ENCODE data around the gene EPS15. TPM values are rescaled to one million over a fixed set of nuclear protein-coding genes. Genes with fewer than 3 reads are reported as not detected.

Gene EPS15
- total RNA-seq, 1 donor from 2014 or later = 42.0 TPM

DNA sequence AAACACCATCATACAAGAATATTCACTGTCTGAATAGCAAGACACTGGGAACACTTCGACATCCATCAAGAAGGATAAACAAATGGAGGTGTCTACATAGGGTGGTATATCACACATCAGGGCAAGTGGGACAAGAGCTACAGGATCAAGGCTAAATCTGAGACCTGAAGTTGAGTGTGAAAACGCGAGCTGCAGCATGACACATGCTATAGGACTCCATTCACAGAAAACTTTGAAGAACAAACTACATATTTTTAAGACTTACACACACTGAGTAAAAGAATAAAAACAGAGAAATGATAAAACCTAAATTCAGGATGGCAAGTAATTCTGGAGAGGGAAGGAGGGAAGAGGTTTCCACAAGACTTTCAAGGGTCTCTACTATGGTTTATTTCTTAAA is 190.8 kb downstream of the EPS15 start:
- Histone ChIP-seq H2AFZ (replicated peaks) (no peak overlapping the region), H3K27ac (no peak overlapping the region), H4K20me1 (ENCODE audit: low read depth) (no peaks in the 10 kb centered on the region), H3K79me2 (ENCODE audit: low read depth) (no peaks in the 10 kb centered on the region), H3K36me3 (no peaks in the 10 kb centered on the region), H3K9ac (no peak overlapping the region), H3K4me3 (no peak overlapping the region), H3K27me3 (peaks cover 28% of the 10 kb centered on the region), H3F3A (ENCODE audit: low read depth) (peaks cover 3% of the 10 kb centered on the region), H3K9me3 (ENCODE audit: low read depth) (no peaks in the 10 kb centered on the region), H3K4me1 (peaks cover 3% of the 10 kb centered on the region), H3K4me2 (no peak overlapping the region)
- H3K36me3 Mint-ChIP-seq = no peaks in the 10 kb centered on the region
- no peak overlapping the region for H3K27ac Mint-ChIP-seq
- H3K4me3 Mint-ChIP-seq = no peak overlapping the region
- H3K27me3 Mint-ChIP-seq (ENCODE audit: insufficient read depth, low read depth) = peaks cover 21% of the 10 kb centered on the region
- TF ChIP-seq EZH2phosphoT487 (IDR thresholded peaks at IDR 0.05) (no peak), EZH2 (IDR thresholded peaks at IDR 0.05) (no peak)
- TF ChIP-seq, protein P1, sequence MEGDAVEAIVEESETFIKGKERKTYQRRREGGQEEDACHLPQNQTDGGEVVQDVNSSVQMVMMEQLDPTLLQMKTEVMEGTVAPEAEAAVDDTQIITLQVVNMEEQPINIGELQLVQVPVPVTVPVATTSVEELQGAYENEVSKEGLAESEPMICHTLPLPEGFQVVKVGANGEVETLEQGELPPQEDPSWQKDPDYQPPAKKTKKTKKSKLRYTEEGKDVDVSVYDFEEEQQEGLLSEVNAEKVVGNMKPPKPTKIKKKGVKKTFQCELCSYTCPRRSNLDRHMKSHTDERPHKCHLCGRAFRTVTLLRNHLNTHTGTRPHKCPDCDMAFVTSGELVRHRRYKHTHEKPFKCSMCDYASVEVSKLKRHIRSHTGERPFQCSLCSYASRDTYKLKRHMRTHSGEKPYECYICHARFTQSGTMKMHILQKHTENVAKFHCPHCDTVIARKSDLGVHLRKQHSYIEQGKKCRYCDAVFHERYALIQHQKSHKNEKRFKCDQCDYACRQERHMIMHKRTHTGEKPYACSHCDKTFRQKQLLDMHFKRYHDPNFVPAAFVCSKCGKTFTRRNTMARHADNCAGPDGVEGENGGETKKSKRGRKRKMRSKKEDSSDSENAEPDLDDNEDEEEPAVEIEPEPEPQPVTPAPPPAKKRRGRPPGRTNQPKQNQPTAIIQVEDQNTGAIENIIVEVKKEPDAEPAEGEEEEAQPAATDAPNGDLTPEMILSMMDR (IDR thresholded peaks at IDR 0.05) = no peak
- H3K4me1 Mint-ChIP-seq = peaks cover 16% of the 10 kb centered on the region
- H3K9me3 Mint-ChIP-seq = no peaks in the 10 kb centered on the region
- no peak for DNase-seq (ENCODE audit: low spot score)

DNA sequence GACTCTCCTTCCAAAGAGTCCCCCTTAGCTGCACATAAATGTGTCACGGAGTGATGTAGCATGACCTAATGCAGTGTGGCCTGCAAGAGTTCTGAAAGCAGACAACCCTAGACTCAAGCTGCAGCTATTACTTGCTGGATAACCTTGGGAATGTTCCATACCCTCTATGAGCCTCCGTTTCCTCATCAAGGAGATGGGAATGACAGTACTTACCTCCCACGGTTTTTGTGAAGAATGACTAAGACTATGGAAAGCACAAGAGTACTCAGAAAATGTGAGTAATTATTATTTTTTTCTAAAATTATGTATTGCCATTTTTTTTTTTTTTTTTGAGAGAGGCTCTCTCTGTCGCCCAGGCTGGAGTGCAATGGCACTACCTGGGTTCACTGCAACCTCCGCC is 191.7 kb downstream of the EPS15 start:
- DNase-seq (ENCODE audit: low spot score) = no peak
- H3K36me3 Mint-ChIP-seq = no peaks in the 10 kb centered on the region
- Histone ChIP-seq H3K4me2 (no peak overlapping the region), H3K27ac (no peak overlapping the region), H3K9me3 (ENCODE audit: low read depth) (no peaks in the 10 kb centered on the region), H2AFZ (replicated peaks) (no peak overlapping the region), H3K4me1 (peaks cover 3% of the 10 kb centered on the region), H4K20me1 (ENCODE audit: low read depth) (no peaks in the 10 kb centered on the region), H3F3A (ENCODE audit: low read depth) (peaks cover 3% of the 10 kb centered on the region), H3K27me3 (peaks cover 28% of the 10 kb centered on the region), H3K79me2 (ENCODE audit: low read depth) (no peaks in the 10 kb centered on the region), H3K4me3 (no peak overlapping the region), H3K36me3 (no peaks in the 10 kb centered on the region), H3K9ac (no peak overlapping the region)
- H3K4me1 Mint-ChIP-seq = peaks cover 16% of the 10 kb centered on the region
- H3K9me3 Mint-ChIP-seq = no peaks in the 10 kb centered on the region
- H3K27ac Mint-ChIP-seq = no peak overlapping the region
- no peak overlapping the region for H3K4me3 Mint-ChIP-seq
- H3K27me3 Mint-ChIP-seq (ENCODE audit: insufficient read depth, low read depth) = peaks cover 21% of the 10 kb centered on the region
- no peak for TF ChIP-seq EZH2 (IDR thresholded peaks at IDR 0.05)
- no peak for TF ChIP-seq EZH2phosphoT487 (IDR thresholded peaks at IDR 0.05)
- TF ChIP-seq, protein P1 (IDR thresholded peaks at IDR 0.05) = no peak

DNA sequence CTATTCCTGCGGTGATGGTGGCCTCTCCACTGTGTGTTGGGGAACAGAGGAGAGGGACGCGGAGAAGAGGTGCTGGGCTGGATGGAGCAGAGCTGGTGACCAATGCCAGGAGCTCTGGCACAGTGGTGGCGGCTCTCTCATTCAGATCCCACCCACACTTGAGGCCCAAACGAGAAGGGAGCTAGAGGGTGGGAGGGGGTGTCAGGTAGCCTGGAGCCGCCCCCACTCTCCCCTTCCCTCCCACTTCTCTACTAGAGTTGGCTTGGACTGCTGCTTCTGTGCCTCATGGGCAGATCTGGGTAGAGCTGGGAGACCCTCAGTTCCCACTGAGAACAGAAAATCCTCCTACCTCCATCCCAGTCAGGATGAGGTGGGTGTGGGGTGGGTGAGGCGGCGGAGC is 192.2 kb downstream of the EPS15 start:
- Histone ChIP-seq H3K27ac (no peak overlapping the region), H3K4me1 (peaks cover 3% of the 10 kb centered on the region), H3F3A (ENCODE audit: low read depth) (peaks cover 3% of the 10 kb centered on the region), H3K9ac (no peak overlapping the region), H3K36me3 (no peaks in the 10 kb centered on the region), H3K4me3 (no peak overlapping the region), H3K27me3 (peaks cover 28% of the 10 kb centered on the region), H2AFZ (replicated peaks) (no peak overlapping the region), H3K9me3 (ENCODE audit: low read depth) (no peaks in the 10 kb centered on the region), H3K79me2 (ENCODE audit: low read depth) (no peaks in the 10 kb centered on the region), H3K4me2 (no peak overlapping the region), H4K20me1 (ENCODE audit: low read depth) (no peaks in the 10 kb centered on the region)
- H3K27me3 Mint-ChIP-seq (ENCODE audit: insufficient read depth, low read depth) = peaks cover 21% of the 10 kb centered on the region
- no peaks in the 10 kb centered on the region for H3K36me3 Mint-ChIP-seq
- no peak overlapping the region for H3K4me3 Mint-ChIP-seq
- TF ChIP-seq, protein P1 (IDR thresholded peaks at IDR 0.05) = no peak
- TF ChIP-seq EZH2 (IDR thresholded peaks at IDR 0.05) = no peak
- TF ChIP-seq EZH2phosphoT487 (IDR thresholded peaks at IDR 0.05) = no peak
- H3K4me1 Mint-ChIP-seq = peaks cover 15% of the 10 kb centered on the region
- no peak overlapping the region for H3K27ac Mint-ChIP-seq
- no peak for DNase-seq (ENCODE audit: low spot score)
- H3K9me3 Mint-ChIP-seq = no peaks in the 10 kb centered on the region

Data from neural progenitor cell (in vitro differentiated cells).